ENCODE data around the gene KMT5B.

- TF ChIP-seq BCLAF1 (IDR thresholded peaks at IDR 0.05) (no peak), CTCF (CRISPR knock-in tag; IDR thresholded peaks at IDR 0.05) (no peak), USF2 (IDR thresholded peaks at IDR 0.05; ENCODE audit: low read depth, low read length) (no peak), USF2 (CRISPR knock-in tag; IDR thresholded peaks at IDR 0.05; ENCODE audit: borderline replicate concordance) (no peak), ZNF605 (CRISPR knock-in tag; IDR thresholded peaks at IDR 0.05) (no peak), GABPB1 (CRISPR knock-in tag; IDR thresholded peaks at IDR 0.05) (no peak), NFIC (IDR thresholded peaks at IDR 0.05; ENCODE audit: low read length) (no peak)
Observed at GRCh38 chr11:68168694-68169093, 44.4 kb downstream of the KMT5B start.

All from HepG2 (cell line).